ENCODE measurements around the gene RAVER1.

DNA sequence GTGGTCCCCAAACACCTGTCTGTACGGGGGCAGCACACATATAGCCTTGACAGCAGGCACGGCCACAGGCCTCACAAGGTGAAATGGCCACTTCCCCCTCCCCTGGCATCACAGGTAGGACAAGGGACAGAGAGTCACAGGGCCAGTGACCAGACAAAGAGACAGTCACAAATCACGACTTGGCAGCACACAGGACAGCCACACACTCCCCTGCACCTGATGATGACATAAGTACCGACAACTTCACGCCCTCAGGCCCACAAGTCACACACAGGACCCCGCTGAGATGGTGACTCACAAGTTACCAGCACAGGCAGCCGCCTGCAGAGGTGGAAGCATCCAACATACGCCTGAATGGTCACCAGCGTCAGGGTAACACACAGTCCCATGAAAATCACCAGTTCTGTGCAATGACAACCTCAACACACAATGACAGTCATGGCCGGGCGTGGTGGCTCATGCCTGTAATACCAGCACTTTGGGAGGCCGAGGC, 30.5 kb upstream of the RAVER1 start:
- TF ChIP-seq STAT5B (CRISPR knock-in tag; IDR thresholded peaks at IDR 0.05) (no peak), BRCA1 (CRISPR knock-in tag; IDR thresholded peaks at IDR 0.05) (no peak), SP5 (CRISPR knock-in tag; IDR thresholded peaks at IDR 0.05; ENCODE audit: borderline replicate concordance, low read depth) (no peak), ZFP41 (CRISPR knock-in tag; IDR thresholded peaks at IDR 0.05; ENCODE audit: borderline replicate concordance) (no peak), CEBPB (IDR thresholded peaks at IDR 0.05; ENCODE audit: borderline replicate concordance, low read depth, low read length) (no peak), SUZ12 (IDR thresholded peaks at IDR 0.05; ENCODE audit: low read depth, low read length) (no peak), EZH2 (conservative IDR thresholded peaks at IDR 0.05; ENCODE audit: low read depth, low read length) (no peak), CBX5 (CRISPR knock-in tag; IDR thresholded peaks at IDR 0.05; ENCODE audit: borderline replicate concordance) (no peak)
- TF ChIP-seq, protein P1, sequence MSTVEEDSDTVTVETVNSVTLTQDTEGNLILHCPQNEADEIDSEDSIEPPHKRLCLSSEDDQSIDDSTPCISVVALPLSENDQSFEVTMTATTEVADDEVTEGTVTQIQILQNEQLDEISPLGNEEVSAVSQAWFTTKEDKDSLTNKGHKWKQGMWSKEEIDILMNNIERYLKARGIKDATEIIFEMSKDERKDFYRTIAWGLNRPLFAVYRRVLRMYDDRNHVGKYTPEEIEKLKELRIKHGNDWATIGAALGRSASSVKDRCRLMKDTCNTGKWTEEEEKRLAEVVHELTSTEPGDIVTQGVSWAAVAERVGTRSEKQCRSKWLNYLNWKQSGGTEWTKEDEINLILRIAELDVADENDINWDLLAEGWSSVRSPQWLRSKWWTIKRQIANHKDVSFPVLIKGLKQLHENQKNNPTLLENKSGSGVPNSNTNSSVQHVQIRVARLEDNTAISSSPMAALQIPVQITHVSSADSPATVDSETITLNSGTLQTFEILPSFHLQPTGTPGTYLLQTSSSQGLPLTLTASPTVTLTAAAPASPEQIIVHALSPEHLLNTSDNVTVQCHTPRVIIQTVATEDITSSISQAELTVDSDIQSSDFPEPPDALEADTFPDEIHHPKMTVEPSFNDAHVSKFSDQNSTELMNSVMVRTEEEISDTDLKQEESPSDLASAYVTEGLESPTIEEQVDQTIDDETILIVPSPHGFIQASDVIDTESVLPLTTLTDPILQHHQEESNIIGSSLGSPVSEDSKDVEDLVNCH (CRISPR knock-in tag; IDR thresholded peaks at IDR 0.05) = no peak
- TF ChIP-seq, protein P2, sequence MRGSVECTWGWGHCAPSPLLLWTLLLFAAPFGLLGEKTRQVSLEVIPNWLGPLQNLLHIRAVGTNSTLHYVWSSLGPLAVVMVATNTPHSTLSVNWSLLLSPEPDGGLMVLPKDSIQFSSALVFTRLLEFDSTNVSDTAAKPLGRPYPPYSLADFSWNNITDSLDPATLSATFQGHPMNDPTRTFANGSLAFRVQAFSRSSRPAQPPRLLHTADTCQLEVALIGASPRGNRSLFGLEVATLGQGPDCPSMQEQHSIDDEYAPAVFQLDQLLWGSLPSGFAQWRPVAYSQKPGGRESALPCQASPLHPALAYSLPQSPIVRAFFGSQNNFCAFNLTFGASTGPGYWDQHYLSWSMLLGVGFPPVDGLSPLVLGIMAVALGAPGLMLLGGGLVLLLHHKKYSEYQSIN (CRISPR knock-in tag; IDR thresholded peaks at IDR 0.05; ENCODE audit: borderline replicate concordance) = no peak
- TF ChIP-seq, protein P3, sequence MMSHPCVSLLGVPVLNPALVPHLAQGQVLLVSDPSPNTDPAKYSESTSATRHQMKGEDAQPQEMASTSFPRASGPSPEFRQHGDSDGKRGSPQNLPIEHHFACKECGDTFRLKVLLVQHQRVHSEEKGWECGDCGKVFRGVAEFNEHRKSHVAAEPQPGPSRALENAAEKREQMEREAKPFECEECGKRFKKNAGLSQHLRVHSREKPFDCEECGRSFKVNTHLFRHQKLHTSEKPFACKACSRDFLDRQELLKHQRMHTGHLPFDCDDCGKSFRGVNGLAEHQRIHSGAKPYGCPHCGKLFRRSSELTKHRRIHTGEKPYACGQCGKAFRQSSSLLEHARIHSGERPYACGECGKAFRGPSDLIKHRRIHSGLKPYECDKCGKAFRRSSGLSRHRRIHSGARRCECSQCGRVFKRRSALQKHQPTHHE (CRISPR knock-in tag; IDR thresholded peaks at IDR 0.05; ENCODE audit: borderline replicate concordance) = no peak
- TF ChIP-seq, protein P4, sequence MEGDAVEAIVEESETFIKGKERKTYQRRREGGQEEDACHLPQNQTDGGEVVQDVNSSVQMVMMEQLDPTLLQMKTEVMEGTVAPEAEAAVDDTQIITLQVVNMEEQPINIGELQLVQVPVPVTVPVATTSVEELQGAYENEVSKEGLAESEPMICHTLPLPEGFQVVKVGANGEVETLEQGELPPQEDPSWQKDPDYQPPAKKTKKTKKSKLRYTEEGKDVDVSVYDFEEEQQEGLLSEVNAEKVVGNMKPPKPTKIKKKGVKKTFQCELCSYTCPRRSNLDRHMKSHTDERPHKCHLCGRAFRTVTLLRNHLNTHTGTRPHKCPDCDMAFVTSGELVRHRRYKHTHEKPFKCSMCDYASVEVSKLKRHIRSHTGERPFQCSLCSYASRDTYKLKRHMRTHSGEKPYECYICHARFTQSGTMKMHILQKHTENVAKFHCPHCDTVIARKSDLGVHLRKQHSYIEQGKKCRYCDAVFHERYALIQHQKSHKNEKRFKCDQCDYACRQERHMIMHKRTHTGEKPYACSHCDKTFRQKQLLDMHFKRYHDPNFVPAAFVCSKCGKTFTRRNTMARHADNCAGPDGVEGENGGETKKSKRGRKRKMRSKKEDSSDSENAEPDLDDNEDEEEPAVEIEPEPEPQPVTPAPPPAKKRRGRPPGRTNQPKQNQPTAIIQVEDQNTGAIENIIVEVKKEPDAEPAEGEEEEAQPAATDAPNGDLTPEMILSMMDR (CRISPR knock-in tag; IDR thresholded peaks at IDR 0.05) = no peak

All from HepG2 (cell line).